GM19043 (cell line): Measurements from ENCODE around the gene PFKFB4.

Experiments used
- ATAC-seq: cut with Tn5 transposase; IDR thresholded peaks from one replicate; pipeline ENCODE4 v1.9.1; 2021; ENCODE audit warnings: low read depth; ENCODE audit not compliant: unreplicated experiment

PFKFB4 gene

DNA sequence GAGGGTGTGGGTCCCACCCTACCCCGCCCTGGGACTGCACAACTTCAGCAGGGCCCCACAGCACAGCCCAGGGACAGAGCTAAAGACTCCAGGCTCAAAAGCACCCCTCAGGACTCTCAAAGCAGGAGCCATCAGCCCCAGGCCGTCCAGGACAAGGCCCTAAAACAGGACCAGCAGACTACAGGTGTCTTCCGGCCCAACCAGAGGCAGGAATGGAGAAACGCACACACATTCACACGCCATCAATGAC lies 84.0 kb downstream of the PFKFB4 start:
- no peak for ATAC-seq

DNA sequence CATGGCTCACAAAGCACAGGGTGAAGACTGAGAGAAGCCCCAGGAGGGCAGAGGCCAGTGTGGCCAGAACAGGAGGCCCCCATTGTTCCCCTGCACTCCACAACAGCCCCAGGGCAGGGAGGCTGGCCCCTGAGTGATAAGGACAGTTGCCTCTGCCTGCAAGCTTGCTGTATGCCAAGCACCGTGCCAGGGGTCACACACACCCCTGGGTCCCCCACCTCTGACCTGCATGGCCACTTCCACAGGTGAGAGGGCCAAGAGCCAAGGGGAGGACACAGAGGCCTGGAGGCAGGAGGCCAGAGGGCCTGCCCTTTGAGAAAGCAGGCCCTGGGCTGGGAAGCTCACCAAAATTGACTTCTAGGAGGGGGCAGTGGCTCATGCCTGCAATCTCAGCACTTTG lies 86.3 kb downstream of the PFKFB4 start:
- no peak for ATAC-seq

GRCh38 chr3:48469046-48469915 lies 87.3 kb downstream of the PFKFB4 start:
- no peak for ATAC-seq

DNA sequence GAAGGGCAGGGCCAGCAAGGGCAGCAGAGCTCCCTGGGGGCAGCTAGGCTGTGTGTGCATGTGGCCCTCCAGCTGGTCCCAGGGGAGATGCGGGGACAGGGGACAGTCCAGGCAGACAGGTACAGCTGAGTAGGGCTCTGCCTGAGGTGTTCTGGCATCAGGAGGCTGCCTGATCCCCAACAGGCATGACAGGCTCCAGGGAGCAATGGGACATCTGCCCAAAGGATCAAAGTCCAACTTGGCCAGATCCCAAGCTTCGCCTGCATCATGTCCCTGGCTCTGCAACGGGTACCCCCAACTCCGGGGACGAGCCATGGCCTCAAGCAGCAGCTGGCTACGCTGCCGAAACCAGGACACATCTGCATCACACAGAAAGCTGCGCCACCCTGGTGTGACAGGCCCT lies 88.3 kb downstream of the PFKFB4 start:
- ATAC-seq: no peak
